Activated CD8-positive, alpha-beta T cell treated with anti-CD3 and anti-CD28 coated beads for 36 hours (primary cell): ENCODE measurements around the gene PLEKHA6. TPM values are rescaled to one million over a fixed set of nuclear protein-coding genes. Genes with fewer than 3 reads are reported as not detected.

Experiments used
- ATAC-seq: fragments of 200-7000 bp; cut with Tn5 transposase; one replicate; pipeline ENCODE4 v1.10.0; 2021; ENCODE audit warnings: mild to moderate bottlenecking, moderate library complexity
- CTCF ChIA-PET: fragments of 350-600 bp; sonication (Branson Sonifier 250); formaldehyde crosslinking; loops from one replicate; lab custom pipeline; 2021; ENCODE audit warnings: antibody characterized with exemption; lab: Charles Lee
- POLR2A ChIA-PET: fragments of 350-600 bp; sonication (Branson Sonifier 250); formaldehyde crosslinking; loops from one replicate; lab custom pipeline; 2021; ENCODE audit warnings: antibody characterized with exemption; lab: Charles Lee
- DNase-seq: peaks from one replicate; pipeline ENCODE4 v3.0.0-alpha.2; 2020
- H3K27ac Mint-ChIP-seq: one replicate; pipeline ENCODE4 v1.8.0; 2021; ENCODE audit warnings: mild to moderate bottlenecking, mixed read lengths
- H3K27me3 Mint-ChIP-seq: one replicate; pipeline ENCODE4 v1.8.0; 2021; ENCODE audit warnings: mixed read lengths
- H3K36me3 Mint-ChIP-seq: one replicate; pipeline ENCODE4 v1.8.0; 2021; ENCODE audit warnings: low read depth, mixed read lengths
- H3K4me1 Mint-ChIP-seq: one replicate; pipeline ENCODE4 v1.8.0; 2021; ENCODE audit warnings: low read depth, mixed read lengths
- H3K4me3 Mint-ChIP-seq: one replicate; pipeline ENCODE4 v1.8.0; 2021; ENCODE audit warnings: mild to moderate bottlenecking, moderate library complexity, mixed read lengths
- H3K9me3 Mint-ChIP-seq: one replicate; pipeline ENCODE4 v1.8.0; 2021; ENCODE audit warnings: mixed read lengths
- intact Hi-C: fragments of 100-400 bp; cut with micrococcal nuclease; formaldehyde crosslinking; loops from one replicate; pipeline ENCODE4 v1.10.0; 2022
- total RNA-seq, 2 experiments: library from RNA; stranded (reverse); gene quantifications; one replicate each; pipeline ENCODE4 v1.2.3, GENCODE V29; 2021
- TF ChIP-seq, protein P1 (sequence below): fragments of 200-600 bp; IDR thresholded peaks from one replicate; pipeline ENCODE4 v1.8.0; 2022; ENCODE audit warnings: antibody characterized with exemption, mild to moderate bottlenecking

Gene PLEKHA6
- total RNA-seq, 2 experiments from 2014 or later = 3.0 to 3.7 TPM

GRCh38 chr1:204227351-204227750 lies 132.4 kb downstream of the PLEKHA6 start:
- no peak overlapping the region for H3K27ac Mint-ChIP-seq
- intact Hi-C loops = no loop called here
- no peaks in the 10 kb centered on the region for H3K4me1 Mint-ChIP-seq
- TF ChIP-seq, protein P1, sequence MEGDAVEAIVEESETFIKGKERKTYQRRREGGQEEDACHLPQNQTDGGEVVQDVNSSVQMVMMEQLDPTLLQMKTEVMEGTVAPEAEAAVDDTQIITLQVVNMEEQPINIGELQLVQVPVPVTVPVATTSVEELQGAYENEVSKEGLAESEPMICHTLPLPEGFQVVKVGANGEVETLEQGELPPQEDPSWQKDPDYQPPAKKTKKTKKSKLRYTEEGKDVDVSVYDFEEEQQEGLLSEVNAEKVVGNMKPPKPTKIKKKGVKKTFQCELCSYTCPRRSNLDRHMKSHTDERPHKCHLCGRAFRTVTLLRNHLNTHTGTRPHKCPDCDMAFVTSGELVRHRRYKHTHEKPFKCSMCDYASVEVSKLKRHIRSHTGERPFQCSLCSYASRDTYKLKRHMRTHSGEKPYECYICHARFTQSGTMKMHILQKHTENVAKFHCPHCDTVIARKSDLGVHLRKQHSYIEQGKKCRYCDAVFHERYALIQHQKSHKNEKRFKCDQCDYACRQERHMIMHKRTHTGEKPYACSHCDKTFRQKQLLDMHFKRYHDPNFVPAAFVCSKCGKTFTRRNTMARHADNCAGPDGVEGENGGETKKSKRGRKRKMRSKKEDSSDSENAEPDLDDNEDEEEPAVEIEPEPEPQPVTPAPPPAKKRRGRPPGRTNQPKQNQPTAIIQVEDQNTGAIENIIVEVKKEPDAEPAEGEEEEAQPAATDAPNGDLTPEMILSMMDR = no peak
- POLR2A ChIA-PET = no interaction called here
- no peaks in the 10 kb centered on the region for H3K9me3 Mint-ChIP-seq
- H3K4me3 Mint-ChIP-seq = no peak overlapping the region
- DNase-seq (no peak), ATAC-seq (no peak)
- CTCF ChIA-PET = interaction anchor here (0.7 to 1.7 kb wide), 3 partner anchors 20 to 136 kb away, joined by 4 to 5 read pairs (median 4); no protein-coding TSS in a partner anchor
- H3K36me3 Mint-ChIP-seq = no peaks in the 10 kb centered on the region
- no peaks in the 10 kb centered on the region for H3K27me3 Mint-ChIP-seq

DNA sequence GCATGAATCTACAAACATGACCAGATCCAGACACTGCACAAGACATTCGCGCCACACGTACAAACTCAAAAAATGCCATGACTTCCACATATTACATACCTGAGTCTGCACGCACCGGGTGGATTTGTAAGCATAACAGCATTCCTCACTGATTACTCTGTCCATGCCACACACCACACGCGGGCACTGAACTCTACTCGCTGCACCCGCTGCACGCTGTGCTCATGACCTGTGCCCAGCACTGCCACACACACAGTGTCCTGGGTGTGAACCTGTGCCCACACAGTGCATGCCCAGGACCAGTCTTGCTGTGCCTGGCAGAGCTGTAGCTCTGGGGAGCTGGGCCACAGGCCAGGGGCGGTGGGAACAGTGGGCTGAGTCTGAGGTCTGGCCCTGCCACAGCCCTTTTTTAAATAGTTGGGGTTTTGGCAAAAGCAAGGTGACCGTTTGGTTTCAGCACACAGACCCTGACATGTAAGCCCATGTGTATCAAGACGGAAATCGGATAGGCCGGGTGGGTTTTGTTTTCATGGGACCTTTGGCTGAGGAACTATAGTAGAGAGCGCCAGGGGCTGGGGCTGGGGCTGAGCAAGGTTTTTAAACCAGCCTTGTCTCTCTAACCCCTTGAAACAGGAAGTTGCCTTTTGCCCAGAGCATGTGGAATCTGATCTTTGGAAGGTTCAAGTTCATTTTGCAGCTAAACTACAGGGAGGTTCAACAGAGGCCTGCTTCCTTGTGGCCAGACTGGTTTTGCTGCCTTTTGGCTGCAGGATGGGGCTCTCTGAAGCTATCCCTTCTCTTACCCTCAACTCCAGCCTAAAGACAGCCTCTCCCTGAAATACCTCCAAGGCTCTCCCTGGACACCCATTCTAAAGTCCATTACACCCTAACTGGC lies 133.6 kb downstream of the PLEKHA6 start:
- ChIA-PET POLR2A (no interaction called here), CTCF (interaction anchor here (1.2 to 1.7 kb wide), 2 partner anchors 64 to 137 kb away, joined by 4 read pairs; no protein-coding TSS in a partner anchor)
- no peak for ATAC-seq

DNA sequence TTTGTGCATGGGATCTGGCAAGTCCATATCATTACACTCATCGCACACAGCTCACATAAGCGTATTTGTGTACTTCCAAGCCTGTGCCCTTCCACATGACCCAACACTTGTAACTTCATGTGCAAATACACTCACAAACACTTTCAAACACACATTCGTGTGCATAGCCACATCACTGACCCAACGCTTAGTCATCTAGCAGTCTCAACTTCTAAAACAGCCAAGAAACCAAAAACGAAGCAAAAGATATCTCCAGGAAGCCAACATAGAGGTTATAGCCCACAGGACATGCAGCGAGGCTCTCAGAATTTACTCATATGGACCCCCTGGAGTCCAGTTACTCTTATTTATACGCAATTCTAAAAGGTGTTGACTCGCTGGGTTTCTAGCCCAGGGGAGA lies 135.1 kb downstream of the PLEKHA6 start:
- ChIA-PET POLR2A (no interaction called here), CTCF (no interaction called here)
- no peak overlapping the region for H3K4me3 Mint-ChIP-seq

More for the DNA sequence above, 133.6 kb downstream of the PLEKHA6 start:
- no peak overlapping the region for H3K4me3 Mint-ChIP-seq
- DNase-seq = no peak
- TF ChIP-seq, protein P1 = no peak
- H3K27me3 Mint-ChIP-seq = no peaks in the 10 kb centered on the region
- no peaks in the 10 kb centered on the region for H3K36me3 Mint-ChIP-seq
- intact Hi-C loops = no loop called here
- no peaks in the 10 kb centered on the region for H3K4me1 Mint-ChIP-seq
- H3K9me3 Mint-ChIP-seq = no peaks in the 10 kb centered on the region
- no peak overlapping the region for H3K27ac Mint-ChIP-seq

DNA sequence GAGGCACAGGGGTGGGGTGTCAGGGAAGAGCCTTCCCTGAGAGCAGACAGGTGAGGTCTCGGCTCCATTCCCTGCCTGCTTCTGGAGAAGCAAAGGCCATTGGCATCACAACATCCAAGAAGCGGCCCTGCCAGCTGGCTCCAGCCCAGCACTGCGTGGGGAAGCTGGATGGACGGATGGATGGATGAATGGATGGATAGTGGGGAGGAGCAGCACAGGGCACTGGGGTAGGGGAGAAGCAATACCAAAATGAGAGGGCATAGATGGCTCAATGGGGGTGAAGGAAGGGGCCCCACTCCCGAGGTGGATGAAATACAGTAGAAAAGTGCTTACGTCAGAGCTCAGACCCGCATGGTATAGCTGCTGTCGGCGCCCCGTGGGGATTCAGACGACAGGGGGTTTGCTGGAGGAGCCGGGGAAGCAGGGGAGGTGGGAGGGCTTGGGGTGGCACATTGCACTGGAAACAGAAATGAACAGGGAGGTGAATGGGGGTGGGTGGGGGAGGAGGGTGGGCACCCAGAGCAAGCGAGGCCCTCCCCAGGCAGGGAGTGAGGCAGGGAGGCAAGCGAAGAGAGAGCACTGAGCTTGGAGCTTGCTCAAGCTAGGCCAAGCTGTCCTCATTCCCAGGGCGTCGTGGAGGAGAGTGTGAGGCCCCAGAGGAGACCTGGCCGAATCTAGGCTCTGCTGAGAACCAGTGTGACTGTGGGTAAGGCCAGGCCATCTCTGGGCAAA lies 136.4 kb downstream of the PLEKHA6 start:
- H3K4me3 Mint-ChIP-seq = no peak overlapping the region
- no peak overlapping the region for H3K27ac Mint-ChIP-seq
- no peaks in the 10 kb centered on the region for H3K27me3 Mint-ChIP-seq
- DNase-seq (no peak), ATAC-seq (no peak)
- intact Hi-C loops = no loop called here
- peaks cover 6% of the 10 kb centered on the region for H3K4me1 Mint-ChIP-seq
- CTCF ChIA-PET = interaction anchor here (1.4 kb wide), 1 partner anchor 16 kb away, joined by 5 read pairs; no protein-coding TSS in a partner anchor
- no peaks in the 10 kb centered on the region for H3K36me3 Mint-ChIP-seq
- H3K9me3 Mint-ChIP-seq = no peaks in the 10 kb centered on the region
- TF ChIP-seq, protein P1 = no peak
- POLR2A ChIA-PET = interaction anchor here (0.6 kb wide), 1 partner anchor 359 kb away, joined by 3 read pairs; no protein-coding TSS in a partner anchor

More for the DNA sequence above, 135.1 kb downstream of the PLEKHA6 start:
- intact Hi-C loops = no loop called here
- Mint-ChIP-seq H3K36me3 (no peaks in the 10 kb centered on the region), H3K27ac (no peak overlapping the region), H3K4me1 (no peaks in the 10 kb centered on the region), H3K9me3 (no peaks in the 10 kb centered on the region), H3K27me3 (no peaks in the 10 kb centered on the region)
- no peak for ATAC-seq
- TF ChIP-seq, protein P1 = no peak
- no peak for DNase-seq
